ENCODE measurements around the gene ZNF385C.

Gene ZNF385C

GRCh38 chr17:42131232-42131631, 33.0 kb upstream of the ZNF385C start:
- Mint-ChIP-seq H3K36me3 (peaks cover 80% of the 10 kb centered on the region), H3K4me3 (no peak overlapping the region), H3K27ac (peak overlapping the region; percentile 77), H3K4me1 (peaks cover 56% of the 10 kb centered on the region), H3K9me3 (no peaks in the 10 kb centered on the region)
- DNase-seq (ENCODE audit: low spot score in 2 of 2) = no peak
- ATAC-seq = no peak

GRCh38 chr17:42130310-42130936, 32.1 kb upstream of the ZNF385C start:
- Mint-ChIP-seq H3K4me1 (peaks cover 48% of the 10 kb centered on the region), H3K4me3 (no peak overlapping the region), H3K9me3 (no peaks in the 10 kb centered on the region), H3K27ac (peak overlapping the region; percentile 77), H3K36me3 (peaks cover 80% of the 10 kb centered on the region)
- no peak for DNase-seq (ENCODE audit: low spot score in 2 of 2)
- ATAC-seq = no peak

- no peak overlapping the region for H3K4me3 Mint-ChIP-seq
- no peak for DNase-seq (ENCODE audit: low spot score in 2 of 2)
- H3K36me3 Mint-ChIP-seq = peaks cover 82% of the 10 kb centered on the region
- no peaks in the 10 kb centered on the region for H3K9me3 Mint-ChIP-seq
- ATAC-seq = no peak
- H3K27ac Mint-ChIP-seq = peak overlapping the region; percentile 81
- H3K4me1 Mint-ChIP-seq = peaks cover 47% of the 10 kb centered on the region
These were observed 31.0 kb upstream of the ZNF385C start for GRCh38 chr17:42129109-42129837.

- peaks cover 84% of the 10 kb centered on the region for H3K36me3 Mint-ChIP-seq
- H3K4me3 Mint-ChIP-seq = no peak overlapping the region
- no peaks in the 10 kb centered on the region for H3K9me3 Mint-ChIP-seq
- ATAC-seq (no peak), DNase-seq (ENCODE audit: low spot score in 2 of 2) (no peak)
- no peak overlapping the region for H3K27ac Mint-ChIP-seq
- H3K4me1 Mint-ChIP-seq = peaks cover 31% of the 10 kb centered on the region
These were observed 29.1 kb upstream of the ZNF385C start for GRCh38 chr17:42127414-42127813.

GRCh38 chr17:42126836-42127235, 28.6 kb upstream of the ZNF385C start:
- DNase-seq (ENCODE audit: low spot score in 2 of 2) (no peak), ATAC-seq (no peak)
- Mint-ChIP-seq H3K9me3 (no peaks in the 10 kb centered on the region), H3K27ac (no peak overlapping the region), H3K4me1 (peaks cover 27% of the 10 kb centered on the region), H3K36me3 (peaks cover 84% of the 10 kb centered on the region), H3K4me3 (no peak overlapping the region)

GRCh38 chr17:42125565-42125964, 27.3 kb upstream of the ZNF385C start:
- H3K27ac Mint-ChIP-seq = peak overlapping the region; percentile 69
- H3K9me3 Mint-ChIP-seq = no peaks in the 10 kb centered on the region
- H3K36me3 Mint-ChIP-seq = peaks cover 74% of the 10 kb centered on the region
- ATAC-seq (no peak), DNase-seq (ENCODE audit: low spot score in 2 of 2) (no peak)
- H3K4me1 Mint-ChIP-seq = peaks cover 20% of the 10 kb centered on the region
- no peak overlapping the region for H3K4me3 Mint-ChIP-seq

- DNase-seq (ENCODE audit: low spot score in 2 of 2) = no peak
- ATAC-seq = no peak
- no peak overlapping the region for H3K4me3 Mint-ChIP-seq
- H3K27ac Mint-ChIP-seq = peak overlapping the region; percentile 50
- peaks cover 22% of the 10 kb centered on the region for H3K4me1 Mint-ChIP-seq
- H3K9me3 Mint-ChIP-seq = no peaks in the 10 kb centered on the region
- peaks cover 62% of the 10 kb centered on the region for H3K36me3 Mint-ChIP-seq
These were observed 26.0 kb upstream of the ZNF385C start for GRCh38 chr17:42124256-42124655.

- peak within 1 kb of the TSS; percentile 68 for H3K4me3 Mint-ChIP-seq
- ATAC-seq (no peak), DNase-seq (ENCODE audit: low spot score in 2 of 2) (no peak)
- peaks cover 57% of the 10 kb centered on the region for H3K36me3 Mint-ChIP-seq
- peaks cover 29% of the 10 kb centered on the region for H3K4me1 Mint-ChIP-seq
- H3K27ac Mint-ChIP-seq = peak within 1 kb of the TSS; percentile 54
- no peaks in the 10 kb centered on the region for H3K9me3 Mint-ChIP-seq
These were observed 24.4 kb upstream of the ZNF385C start, which contains the start of gene HSPB9 for GRCh38 chr17:42122371-42123303. Gene HSPB9, plus strand, starts transcription at chr17:42122804. Its CDS starts 47 bp downstream, at chr17:42122851.

GRCh38 chr17:42120770-42121769, 22.8 kb upstream of the ZNF385C start, which contains the start of gene KAT2A:
Gene KAT2A, minus strand, starts transcription at chr17:42121367. Its CDS starts 63 bp downstream, at chr17:42121304.
- H3K4me3 Mint-ChIP-seq = peak within 1 kb of the TSS; percentile 68
- ATAC-seq (peak; percentile 93), DNase-seq (ENCODE audit: low spot score in 2 of 2) (peak; percentile 65 to 86)
- H3K27ac Mint-ChIP-seq = peak within 1 kb of the TSS; percentile 75
- peaks cover 57% of the 10 kb centered on the region for H3K36me3 Mint-ChIP-seq
- peaks cover 41% of the 10 kb centered on the region for H3K4me1 Mint-ChIP-seq
- no peaks in the 10 kb centered on the region for H3K9me3 Mint-ChIP-seq

GRCh38 chr17:42120161-42120769, 22.0 kb upstream of the ZNF385C start:
- ATAC-seq = no peak
- H3K4me3 Mint-ChIP-seq = peak overlapping the region; percentile 68
- peaks cover 48% of the 10 kb centered on the region for H3K4me1 Mint-ChIP-seq
- H3K36me3 Mint-ChIP-seq = peaks cover 57% of the 10 kb centered on the region
- no peaks in the 10 kb centered on the region for H3K9me3 Mint-ChIP-seq
- peak overlapping the region; percentile 75 for H3K27ac Mint-ChIP-seq
- DNase-seq (ENCODE audit: low spot score in 2 of 2) = no peak

- Mint-ChIP-seq H3K36me3 (peaks cover 55% of the 10 kb centered on the region), H3K4me1 (peaks cover 48% of the 10 kb centered on the region), H3K9me3 (no peaks in the 10 kb centered on the region), H3K27ac (peak overlapping the region; percentile 75), H3K4me3 (peak overlapping the region; percentile 68)
- DNase-seq (ENCODE audit: low spot score in 2 of 2) (no peak), ATAC-seq (no peak)
These were observed 21.0 kb upstream of the ZNF385C start for GRCh38 chr17:42119301-42119700.

- ATAC-seq = peak; percentile 3
- peak overlapping the region; percentile 72 for H3K27ac Mint-ChIP-seq
- peaks cover 50% of the 10 kb centered on the region for H3K36me3 Mint-ChIP-seq
- H3K4me3 Mint-ChIP-seq = no peak overlapping the region
- H3K9me3 Mint-ChIP-seq = no peaks in the 10 kb centered on the region
- DNase-seq (ENCODE audit: low spot score in 2 of 2) = no peak
- H3K4me1 Mint-ChIP-seq = peaks cover 48% of the 10 kb centered on the region
These were observed 20.3 kb upstream of the ZNF385C start for GRCh38 chr17:42118545-42118944.

GRCh38 chr17:42118126-42118510, 19.8 kb upstream of the ZNF385C start:
- Mint-ChIP-seq H3K9me3 (no peaks in the 10 kb centered on the region), H3K4me1 (peaks cover 48% of the 10 kb centered on the region), H3K27ac (peak overlapping the region; percentile 72), H3K4me3 (no peak overlapping the region), H3K36me3 (peaks cover 46% of the 10 kb centered on the region)
- DNase-seq (ENCODE audit: low spot score in 2 of 2) (no peak), ATAC-seq (no peak)

All from stimulated activated effector memory CD8-positive, alpha-beta T cell treated with anti-CD3 and anti-CD28 coated beads, Interleukin-12 subunit alpha, Interleukin-12 subunit beta, amount 100 ng/mL, for 72 hours (primary cell).